HG03175 (cell line): ENCODE measurements around the gene HOXB2.

Experiments
- ATAC-seq: cut with Tn5 transposase; IDR thresholded peaks from one replicate; pipeline ENCODE4 v1.9.1; 2021; ENCODE audit warnings: mild to moderate bottlenecking, moderate library complexity; ENCODE audit not compliant: unreplicated experiment

The HOXB2 gene

GRCh38 chr17:48545022-48545375, at the start of gene HOXB2:
TSS of gene HOXB2 (minus strand) at chr17:48545109. CDS start at chr17:48544911, 198 bp downstream.
- ATAC-seq = no peak

- peak; percentile 43 for ATAC-seq
These were observed 49.1 kb upstream of the HOXB2 start for GRCh38 chr17:48593840-48594537.

GRCh38 chr17:48593126-48593829, 48.4 kb upstream of the HOXB2 start, which contains the start of gene HOXB5:
TSS of gene HOXB5 (minus strand) at chr17:48593779. CDS start at chr17:48593682, 97 bp downstream.
- no peak for ATAC-seq

GRCh38 chr17:48592577-48592976, 47.7 kb upstream of the HOXB2 start:
- no peak for ATAC-seq

- ATAC-seq = no peak
These were observed 47.2 kb upstream of the HOXB2 start for GRCh38 chr17:48592057-48592514.

- no peak for ATAC-seq
These were observed 46.5 kb upstream of the HOXB2 start for GRCh38 chr17:48591255-48592056.

GRCh38 chr17:48590607-48591161, 45.8 kb upstream of the HOXB2 start:
- ATAC-seq = no peak

- no peak for ATAC-seq
These were observed 45.1 kb upstream of the HOXB2 start, which contains the start of gene HOXB3 for GRCh38 chr17:48589831-48590606. TSS of gene HOXB3 (minus strand) at chr17:48590241. CDS start at chr17:48552474, 37,767 bp downstream.

- ATAC-seq = no peak
These were observed 44.3 kb upstream of the HOXB2 start for GRCh38 chr17:48589060-48589830.

GRCh38 chr17:48588528-48588927, 43.6 kb upstream of the HOXB2 start:
- ATAC-seq = no peak

- no peak for ATAC-seq
These were observed 43.1 kb upstream of the HOXB2 start for GRCh38 chr17:48588074-48588415.

- ATAC-seq = no peak
These were observed 42.6 kb upstream of the HOXB2 start for GRCh38 chr17:48587276-48588073.

GRCh38 chr17:48586355-48587258, 41.7 kb upstream of the HOXB2 start:
- ATAC-seq = no peak

- no peak for ATAC-seq
These were observed 39.4 kb upstream of the HOXB2 start for GRCh38 chr17:48584223-48584741.

- no peak for ATAC-seq
These were observed 38.9 kb upstream of the HOXB2 start for GRCh38 chr17:48583708-48584222.

- no peak for ATAC-seq
These were observed 37.8 kb upstream of the HOXB2 start for GRCh38 chr17:48582750-48583069.

GRCh38 chr17:48579760-48580554, 35.0 kb upstream of the HOXB2 start:
- no peak for ATAC-seq
